Mucosa of rectum (tissue), 2 donors: Measurements from ENCODE around the gene SECTM1.
A peak's percentile ranks its signal among the peaks of the same experiment; 100 is the strongest.
"Not testable (repeated sequence)": the region's sequence is repeated elsewhere in the genome, so short reads cannot be mapped to it uniquely, and the experiment has no call there.

Source experiments
- H3K27ac ChIP-seq, 2 donors: one replicate each; pipeline ENCODE4 v1.7.0; 2013; ENCODE audit warnings: inconsistent platforms in 2 of 2, low read depth in 2 of 2, low read length in 2 of 2
- H3K27me3 ChIP-seq, 2 donors: one replicate each; pipeline ENCODE4 v1.7.0; 2013; ENCODE audit warnings: low read length in 2 of 2; ENCODE audit not compliant: control insufficient read depth in 2 of 2, insufficient read depth in 2 of 2
- H3K36me3 ChIP-seq, 2 donors: one replicate each; pipeline ENCODE4 v1.7.0; 2013; ENCODE audit warnings: low read length in 2 of 2; ENCODE audit not compliant: control insufficient read depth in 2 of 2, insufficient read depth in 2 of 2
- H3K4me1 ChIP-seq, 2 donors: one replicate each; pipeline ENCODE4 v1.7.0; 2013; ENCODE audit warnings: low read length in 2 of 2, mild to moderate bottlenecking in 1 of 2; ENCODE audit not compliant: control insufficient read depth in 2 of 2, insufficient read depth in 2 of 2
- H3K4me3 ChIP-seq, 2 donors: one replicate each; pipeline ENCODE4 v1.7.0; 2013; ENCODE audit warnings: low read length in 2 of 2
- H3K9ac ChIP-seq, 2 donors: one replicate each; pipeline ENCODE4 v1.7.0; 2013; ENCODE audit warnings: low read length in 2 of 2, low read depth in 1 of 2, mild to moderate bottlenecking in 1 of 2
- H3K9me3 ChIP-seq, 2 donors: one replicate each; pipeline ENCODE4 v1.7.0; 2013; ENCODE audit warnings: low read length in 2 of 2; ENCODE audit not compliant: control insufficient read depth in 2 of 2
- donor health status: healthy.
- donor health status: Normal muscosa, but diverticular disease.

The SECTM1 gene

DNA sequence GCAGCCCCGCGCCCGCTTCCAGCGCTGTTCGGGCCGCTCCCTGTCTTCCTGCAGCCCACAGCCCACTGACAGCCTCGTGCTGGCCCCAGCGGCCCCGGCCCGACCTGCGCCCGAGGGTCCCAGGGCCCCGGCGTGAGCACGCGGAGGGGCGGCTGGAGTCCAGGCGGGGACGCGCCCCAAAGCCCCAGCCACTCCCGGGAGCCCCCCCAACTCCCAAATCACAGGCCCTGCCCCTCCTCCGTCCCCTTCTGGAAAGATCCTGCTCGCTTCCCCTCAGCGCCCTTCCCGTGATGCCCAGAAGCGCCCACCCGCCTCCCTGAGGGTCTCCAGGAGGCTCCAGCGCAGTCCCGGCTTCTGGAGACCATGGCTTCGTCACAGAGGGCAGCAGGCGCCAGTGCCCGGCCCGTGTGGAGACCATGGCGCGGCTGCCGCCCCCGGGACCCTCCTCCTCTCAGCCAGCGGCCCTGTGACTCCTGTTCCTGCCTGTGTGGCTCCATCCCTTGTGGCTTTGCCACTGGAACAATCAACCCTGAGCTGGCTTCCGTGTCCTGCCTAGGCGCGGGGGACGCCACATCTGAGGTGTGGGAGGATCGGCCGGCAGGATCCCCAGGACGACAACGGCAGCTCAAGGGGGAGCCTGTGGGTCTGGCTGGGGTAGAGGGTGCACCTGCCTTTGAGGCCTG lies 41.9 kb upstream of the SECTM1 start:
- Histone ChIP-seq H3K4me1 (peaks cover 10 to 12% of the 10 kb centered on the region in 2 donors), H3K9ac (no peak overlapping the region), H3K27ac (no peak overlapping the region), H3K27me3 (peaks cover 22 to 41% of the 10 kb centered on the region in 2 donors), H3K4me3 (no peak overlapping the region), H3K36me3 (no peaks in the 10 kb centered on the region), H3K9me3 (no peaks in the 10 kb centered on the region)

- Histone ChIP-seq H3K27me3 (peaks cover 25 to 45% of the 10 kb centered on the region in 2 donors), H3K27ac (no peak overlapping the region), H3K4me3 (no peak overlapping the region), H3K9ac (no peak overlapping the region), H3K4me1 (peaks cover 11 to 12% of the 10 kb centered on the region in 2 donors), H3K9me3 (no peaks in the 10 kb centered on the region), H3K36me3 (no peaks in the 10 kb centered on the region)
Measured at GRCh38 chr17:82374626-82375331, 41.2 kb upstream of the SECTM1 start.

DNA sequence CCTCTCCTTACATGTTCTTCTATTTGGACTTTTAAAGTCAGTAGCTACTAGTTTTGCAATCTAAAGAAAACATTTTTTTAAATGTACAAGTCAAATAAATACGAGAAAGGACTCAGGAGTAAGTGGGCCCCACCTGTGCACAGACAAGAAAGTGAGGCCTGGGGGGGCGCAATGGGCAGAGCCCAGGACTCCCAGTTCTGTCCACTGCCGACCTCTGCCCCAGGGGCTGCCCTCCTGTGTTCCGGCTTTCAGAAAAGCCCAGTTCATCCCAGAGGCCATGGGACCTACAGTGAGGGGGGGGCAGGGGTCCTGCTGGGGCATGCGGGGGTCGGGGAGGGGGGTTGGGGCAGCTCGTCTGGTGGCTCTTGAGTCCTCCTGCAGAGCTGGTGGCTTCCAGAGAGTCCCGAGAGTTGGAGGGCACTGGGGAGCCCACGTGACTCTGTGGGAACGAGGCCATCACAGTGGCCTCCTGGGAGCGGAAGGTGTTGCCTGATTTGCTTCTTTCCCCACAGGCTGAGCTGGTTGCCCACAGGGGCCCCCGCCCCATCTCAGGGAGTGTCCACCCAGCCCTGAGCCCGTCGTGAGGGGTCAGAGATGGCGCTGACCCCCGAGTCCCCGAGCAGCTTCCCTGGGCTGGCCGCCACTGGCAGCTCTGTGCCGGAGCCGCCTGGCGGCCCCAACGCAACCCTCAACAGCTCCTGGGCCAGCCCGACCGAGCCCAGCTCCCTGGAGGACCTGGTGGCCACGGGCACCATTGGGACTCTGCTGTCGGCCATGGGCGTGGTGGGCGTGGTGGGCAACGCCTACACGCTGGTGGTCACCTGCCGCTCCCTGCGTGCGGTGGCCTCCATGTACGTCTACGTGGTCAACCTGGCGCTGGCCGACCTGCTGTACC lies 40.4 kb upstream of the SECTM1 start:
- peaks cover 25 to 46% of the 10 kb centered on the region in 2 donors for H3K27me3 ChIP-seq

GRCh38 chr17:82373072-82373452 lies 39.5 kb upstream of the SECTM1 start:
- Histone ChIP-seq H3K27me3 (peaks cover 23 to 43% of the 10 kb centered on the region in 2 donors), H3K4me1 (peaks cover 11 to 12% of the 10 kb centered on the region in 2 donors)
- not testable (repeated sequence) for H3K4me3 ChIP-seq, H3K27ac ChIP-seq, H3K36me3 ChIP-seq, H3K9me3 ChIP-seq, H3K9ac ChIP-seq

More for the DNA sequence above, 40.4 kb upstream of the SECTM1 start:
- Histone ChIP-seq H3K9me3 (no peaks in the 10 kb centered on the region), H3K4me1 (peaks cover 11 to 12% of the 10 kb centered on the region in 2 donors), H3K27ac (no peak overlapping the region), H3K36me3 (no peaks in the 10 kb centered on the region), H3K9ac (no peak overlapping the region), H3K4me3 (no peak overlapping the region)

DNA sequence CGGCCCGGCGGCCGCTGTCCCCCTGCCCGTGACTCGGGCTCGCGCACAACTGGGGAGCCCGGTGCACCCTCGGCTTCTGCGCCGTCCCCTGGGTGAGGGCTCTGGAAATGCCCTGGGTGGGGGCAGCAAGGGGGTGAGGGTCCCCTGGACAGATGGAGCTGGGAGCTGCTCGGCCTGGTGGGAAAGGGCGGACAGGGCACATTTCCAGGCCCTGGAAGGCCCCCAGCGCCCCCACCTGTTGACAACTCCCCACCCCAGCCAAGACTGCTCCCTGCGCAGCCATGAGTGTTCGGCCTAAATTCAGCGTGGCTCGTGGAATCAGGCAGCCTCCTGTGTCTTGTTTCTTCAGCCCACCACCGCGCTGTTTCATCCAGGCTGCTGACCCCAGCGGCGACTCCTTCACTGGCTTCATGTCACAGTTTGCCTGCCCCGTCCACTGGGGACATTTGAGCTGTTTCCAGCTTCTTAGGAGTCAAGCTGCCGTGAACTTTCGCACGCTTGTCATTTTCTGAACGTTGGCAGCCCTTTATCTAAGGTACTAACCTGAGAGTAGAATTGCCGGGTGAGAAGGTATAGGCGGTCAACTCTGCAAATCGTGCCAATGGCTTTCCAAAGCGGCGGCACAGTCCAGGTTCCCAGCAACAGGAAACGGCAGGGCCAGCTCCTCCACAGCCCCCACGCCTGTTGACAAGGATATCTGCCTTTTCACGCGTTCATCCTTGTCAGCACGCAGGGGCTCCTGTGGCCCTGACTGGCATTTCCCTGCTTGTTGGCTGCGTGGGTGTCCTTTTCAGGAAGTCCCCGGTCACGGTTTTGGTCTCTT lies 38.9 kb upstream of the SECTM1 start:
- peaks cover 23 to 43% of the 10 kb centered on the region in 2 donors for H3K27me3 ChIP-seq
- peaks cover 11 to 12% of the 10 kb centered on the region in 2 donors for H3K4me1 ChIP-seq
- H3K4me3 ChIP-seq, result no peak overlapping the region
- H3K36me3 ChIP-seq, result no peaks in the 10 kb centered on the region
- no peak overlapping the region for H3K27ac ChIP-seq
- H3K9ac ChIP-seq, result no peak overlapping the region
- H3K9me3 ChIP-seq, result no peaks in the 10 kb centered on the region

- no peak within 1 kb of the TSS for H3K9ac ChIP-seq
- H3K4me3 ChIP-seq, result peak within 1 kb of the TSS; percentile 36 to 64
- no peaks in the 10 kb centered on the region for H3K9me3 ChIP-seq
- H3K4me1 ChIP-seq, result peaks cover 11 to 13% of the 10 kb centered on the region in 2 donors
- no peak within 1 kb of the TSS for H3K27ac ChIP-seq
- no peaks in the 10 kb centered on the region for H3K36me3 ChIP-seq
- H3K27me3 ChIP-seq, result peaks cover 23 to 43% of the 10 kb centered on the region in 2 donors
Measured at GRCh38 chr17:82371333-82372248, 38.0 kb upstream of the SECTM1 start, which contains the start of gene UTS2R. Gene UTS2R (plus strand): TSS chr17:82371765. CDS start chr17:82374325, 2,560 bp downstream.

DNA sequence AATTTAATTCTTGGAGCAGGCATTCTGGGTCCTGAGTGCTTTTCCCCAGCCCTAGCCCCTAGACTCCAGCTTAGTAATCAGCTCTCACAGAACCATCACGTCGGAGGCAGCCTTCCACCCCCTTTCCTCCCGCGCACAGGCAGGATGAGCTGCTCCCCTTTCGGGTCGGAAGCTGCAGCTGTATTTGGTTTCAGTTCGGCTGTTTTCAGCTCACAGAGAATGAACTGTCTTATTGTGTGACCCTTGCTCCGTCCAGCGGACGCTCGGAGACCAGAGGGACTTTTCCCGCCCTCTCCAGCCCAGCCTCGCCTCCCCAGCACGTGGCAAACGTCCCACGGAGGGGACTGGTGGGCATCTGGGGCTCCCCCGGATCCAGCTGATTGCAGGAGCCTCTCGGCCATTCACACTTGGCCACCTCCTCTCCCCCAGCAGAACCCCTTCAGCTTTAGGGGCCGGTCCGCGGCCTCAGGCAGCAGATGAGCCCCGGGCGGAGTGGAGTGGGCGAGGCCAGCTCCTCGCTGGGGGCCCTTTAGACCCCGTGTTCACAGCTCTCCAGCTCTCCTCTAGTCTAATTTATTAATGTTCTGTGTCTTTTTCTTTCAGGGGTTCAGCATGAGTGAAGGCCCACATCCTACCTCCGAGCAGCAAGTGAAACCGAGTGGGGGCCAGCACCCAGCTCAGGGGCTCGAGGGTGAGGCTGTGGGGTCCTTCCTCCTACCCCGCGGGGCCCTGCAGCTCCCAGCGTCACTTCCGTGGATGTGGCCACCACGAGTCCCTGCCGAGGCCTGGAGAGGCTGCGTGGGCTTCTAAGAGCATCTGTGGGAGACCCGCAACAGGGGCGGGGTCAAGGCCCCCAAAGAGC lies 37.1 kb upstream of the SECTM1 start:
- Histone ChIP-seq H3K9me3 (no peaks in the 10 kb centered on the region), H3K9ac (no peak overlapping the region), H3K4me3 (peak overlapping the region; percentile 36 to 64), H3K4me1 (peaks cover 11 to 16% of the 10 kb centered on the region in 2 donors), H3K36me3 (no peaks in the 10 kb centered on the region), H3K27ac (no peak overlapping the region), H3K27me3 (peaks cover 19 to 40% of the 10 kb centered on the region in 2 donors)

DNA sequence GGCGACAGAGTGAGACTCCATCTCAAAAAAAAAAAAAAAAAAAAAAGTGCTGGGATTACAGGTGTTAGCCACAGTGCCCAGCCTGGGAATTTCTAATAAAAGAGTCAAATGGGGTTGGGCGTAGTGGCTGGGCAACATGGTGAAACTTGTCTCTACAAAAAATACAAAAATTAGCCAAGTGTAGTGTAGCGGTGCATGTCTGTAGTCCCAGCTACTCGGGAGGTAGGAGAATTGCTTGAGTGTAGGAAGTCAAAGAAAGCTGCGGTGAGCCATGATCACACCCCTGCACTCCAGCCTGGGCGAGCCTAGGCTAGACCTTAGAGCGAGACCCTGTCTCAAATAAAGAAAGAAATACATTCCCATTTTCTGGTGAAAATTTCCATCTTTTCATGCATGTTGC lies 35.6 kb upstream of the SECTM1 start:
- peaks cover 11 to 16% of the 10 kb centered on the region in 2 donors for H3K4me1 ChIP-seq
- peaks cover 15 to 33% of the 10 kb centered on the region in 2 donors for H3K27me3 ChIP-seq
- no peak overlapping the region for H3K9ac ChIP-seq
- no peak overlapping the region for H3K27ac ChIP-seq
- no peaks in the 10 kb centered on the region for H3K36me3 ChIP-seq
- no peak overlapping the region for H3K4me3 ChIP-seq
- no peaks in the 10 kb centered on the region for H3K9me3 ChIP-seq
